GM18861 (cell line): ENCODE results near the gene ANTKMT.

Experiments
- ATAC-seq: cut with Tn5 transposase; IDR thresholded peaks from one replicate; pipeline ENCODE4 v1.9.1; 2021; ENCODE audit not compliant: unreplicated experiment

Gene ANTKMT

GRCh38 chr16:695355-696089 is 25.4 kb upstream of the ANTKMT start:
- ATAC-seq = no peak

GRCh38 chr16:698911-699671 is 21.9 kb upstream of the ANTKMT start:
- no peak for ATAC-seq

GRCh38 chr16:700684-701584 is 20.0 kb upstream of the ANTKMT start:
- ATAC-seq = no peak

GRCh38 chr16:702341-702740 is 18.6 kb upstream of the ANTKMT start:
- ATAC-seq = no peak

GRCh38 chr16:703406-703805 is 17.5 kb upstream of the ANTKMT start:
- no peak for ATAC-seq

- no peak for ATAC-seq
These were observed 16.9 kb upstream of the ANTKMT start for GRCh38 chr16:704047-704446.

GRCh38 chr16:704552-705380 is 16.2 kb upstream of the ANTKMT start:
- ATAC-seq = no peak

GRCh38 chr16:705431-706188 is 15.3 kb upstream of the ANTKMT start, which contains the start of gene FBXL16:
Gene FBXL16, minus strand, starts transcription at chr16:705801. Its CDS starts 8,396 bp downstream, at chr16:697405.
- no peak for ATAC-seq

GRCh38 chr16:706189-707061 is 14.5 kb upstream of the ANTKMT start:
- ATAC-seq = no peak

- ATAC-seq = no peak
These were observed 13.8 kb upstream of the ANTKMT start for GRCh38 chr16:707062-707538.

GRCh38 chr16:708019-708418 is 12.9 kb upstream of the ANTKMT start:
- no peak for ATAC-seq

- no peak for ATAC-seq
These were observed 12.0 kb upstream of the ANTKMT start for GRCh38 chr16:708959-709358.

- ATAC-seq = no peak
These were observed 11.1 kb upstream of the ANTKMT start for GRCh38 chr16:709566-710499.

GRCh38 chr16:710500-711075 is 10.4 kb upstream of the ANTKMT start:
- ATAC-seq = no peak

GRCh38 chr16:711084-711483 is 9.9 kb upstream of the ANTKMT start:
- ATAC-seq = no peak

GRCh38 chr16:711548-712320 is 9.2 kb upstream of the ANTKMT start:
- ATAC-seq = no peak
